Epithelial cell of esophagus (primary cell): Measurements from ENCODE around the gene DUSP10.
A peak's percentile ranks its signal among the peaks of the same experiment; 100 is the strongest.

Experiments
- DNase-seq: peaks from one replicate; pipeline ENCODE4 v3.0.0; 2010; ENCODE audit warnings: low read depth
- H3K4me3 ChIP-seq: 2 replicates; pipeline ENCODE4 v1.5.1; 2011; ENCODE audit warnings: mild to moderate bottlenecking, low read length, control low read depth
- CTCF ChIP-seq: IDR thresholded peaks from 2 replicates; pipeline ENCODE4 v1.5.1; 2011; ENCODE audit warnings: low read depth, mild to moderate bottlenecking, low read length, control low read depth, inconsistent platforms; ENCODE audit not compliant: insufficient read depth; ENCODE audit errors: missing control alignments

The DUSP10 gene

GRCh38 chr1:221781102-221781755, 39.3 kb upstream of the DUSP10 start:
- DNase-seq: no peak
- no peak for TF ChIP-seq CTCF
- no peak overlapping the region for H3K4me3 ChIP-seq

- no peak overlapping the region for H3K4me3 ChIP-seq
- no peak for TF ChIP-seq CTCF
- DNase-seq: no peak
Measured at GRCh38 chr1:221780175-221780574, 38.3 kb upstream of the DUSP10 start.

GRCh38 chr1:221779771-221780170, 37.9 kb upstream of the DUSP10 start:
- peak; percentile 60 for DNase-seq

GRCh38 chr1:221778535-221779142, 36.8 kb upstream of the DUSP10 start:
- DNase-seq: no peak
- no peak overlapping the region for H3K4me3 ChIP-seq
- TF ChIP-seq CTCF: no peak

More at GRCh38 chr1:221779771-221780170, 37.9 kb upstream of the DUSP10 start:
- no peak for TF ChIP-seq CTCF
- no peak overlapping the region for H3K4me3 ChIP-seq

- no peak for TF ChIP-seq CTCF
- DNase-seq: no peak
- H3K4me3 ChIP-seq: no peak overlapping the region
Measured at GRCh38 chr1:221778125-221778524, 36.2 kb upstream of the DUSP10 start.

GRCh38 chr1:221777431-221778072, 35.7 kb upstream of the DUSP10 start:
- no peak overlapping the region for H3K4me3 ChIP-seq
- DNase-seq: no peak
- no peak for TF ChIP-seq CTCF
